Activated naive CD8-positive, alpha-beta T cell treated with anti-CD3 and anti-CD28 coated beads for 36 hours (primary cell): ENCODE data around the gene MRPS27. TPM values are rescaled to one million over a fixed set of nuclear protein-coding genes. Genes with fewer than 3 reads are reported as not detected.

Experiments used
- DNase-seq: peaks from one replicate; pipeline ENCODE4 v3.0.0; 2021
- H3K27ac Mint-ChIP-seq: one replicate; pipeline ENCODE4 v1.8.0; 2022; ENCODE audit warnings: mild to moderate bottlenecking, moderate library complexity, mixed read lengths
- H3K27me3 Mint-ChIP-seq: one replicate; pipeline ENCODE4 v1.8.0; 2022; ENCODE audit warnings: mild to moderate bottlenecking, mixed read lengths
- H3K36me3 Mint-ChIP-seq: one replicate; pipeline ENCODE4 v1.8.0; 2021; ENCODE audit warnings: mild to moderate bottlenecking, mixed read lengths
- H3K4me1 Mint-ChIP-seq: one replicate; pipeline ENCODE4 v1.8.0; 2021; ENCODE audit warnings: mixed read lengths
- H3K4me3 Mint-ChIP-seq: one replicate; pipeline ENCODE4 v1.8.0; 2022; ENCODE audit warnings: mild to moderate bottlenecking, moderate library complexity, mixed read lengths
- H3K9me3 Mint-ChIP-seq: one replicate; pipeline ENCODE4 v1.8.0; 2022; ENCODE audit warnings: mixed read lengths
- total RNA-seq, 2 experiments: library from RNA; stranded (reverse); gene quantifications; one replicate each; pipeline ENCODE4 v1.2.3, GENCODE V29; 2021

MRPS27 gene
- total RNA-seq, 2 experiments from 2014 or later, result 102 TPM

GRCh38 chr5:72224946-72225463, 95.0 kb downstream of the MRPS27 start:
- peaks cover 21% of the 10 kb centered on the region for H3K36me3 Mint-ChIP-seq
- no peaks in the 10 kb centered on the region for H3K4me1 Mint-ChIP-seq
- no peak overlapping the region for H3K4me3 Mint-ChIP-seq
- no peak for DNase-seq
- H3K27me3 Mint-ChIP-seq, result no peaks in the 10 kb centered on the region
- no peak overlapping the region for H3K27ac Mint-ChIP-seq
- H3K9me3 Mint-ChIP-seq, result no peaks in the 10 kb centered on the region

GRCh38 chr5:72223371-72223770, 96.7 kb downstream of the MRPS27 start:
- Mint-ChIP-seq H3K36me3 (peaks cover 32% of the 10 kb centered on the region), H3K4me3 (no peak overlapping the region), H3K4me1 (no peaks in the 10 kb centered on the region), H3K27me3 (no peaks in the 10 kb centered on the region), H3K27ac (no peak overlapping the region), H3K9me3 (no peaks in the 10 kb centered on the region)
- no peak for DNase-seq

- Mint-ChIP-seq H3K36me3 (peaks cover 37% of the 10 kb centered on the region), H3K4me1 (no peaks in the 10 kb centered on the region), H3K27ac (no peak overlapping the region), H3K27me3 (no peaks in the 10 kb centered on the region), H3K4me3 (no peak overlapping the region), H3K9me3 (no peaks in the 10 kb centered on the region)
- no peak for DNase-seq
These were observed 97.5 kb downstream of the MRPS27 start for GRCh38 chr5:72222521-72222920.

- no peaks in the 10 kb centered on the region for H3K4me1 Mint-ChIP-seq
- H3K27me3 Mint-ChIP-seq, result no peaks in the 10 kb centered on the region
- H3K36me3 Mint-ChIP-seq, result peaks cover 38% of the 10 kb centered on the region
- H3K27ac Mint-ChIP-seq, result no peak overlapping the region
- H3K4me3 Mint-ChIP-seq, result no peak overlapping the region
- DNase-seq, result no peak
- no peaks in the 10 kb centered on the region for H3K9me3 Mint-ChIP-seq
These were observed 98.5 kb downstream of the MRPS27 start for GRCh38 chr5:72221541-72221940.

- H3K9me3 Mint-ChIP-seq, result no peaks in the 10 kb centered on the region
- H3K27me3 Mint-ChIP-seq, result no peaks in the 10 kb centered on the region
- peaks cover 37% of the 10 kb centered on the region for H3K36me3 Mint-ChIP-seq
- no peak for DNase-seq
- no peak overlapping the region for H3K27ac Mint-ChIP-seq
- H3K4me1 Mint-ChIP-seq, result no peaks in the 10 kb centered on the region
- H3K4me3 Mint-ChIP-seq, result no peak overlapping the region
These were observed 98.9 kb downstream of the MRPS27 start for GRCh38 chr5:72221099-72221498.

- Mint-ChIP-seq H3K4me1 (peaks cover 2% of the 10 kb centered on the region), H3K27me3 (no peaks in the 10 kb centered on the region), H3K9me3 (no peaks in the 10 kb centered on the region), H3K36me3 (peaks cover 37% of the 10 kb centered on the region), H3K4me3 (no peak overlapping the region), H3K27ac (no peak overlapping the region)
- no peak for DNase-seq
These were observed 103.3 kb downstream of the MRPS27 start for GRCh38 chr5:72216756-72217155.

GRCh38 chr5:72214168-72214567, 105.9 kb downstream of the MRPS27 start:
- Mint-ChIP-seq H3K9me3 (no peaks in the 10 kb centered on the region), H3K27me3 (no peaks in the 10 kb centered on the region), H3K27ac (no peak overlapping the region), H3K36me3 (peaks cover 30% of the 10 kb centered on the region), H3K4me1 (peaks cover 2% of the 10 kb centered on the region), H3K4me3 (no peak overlapping the region)
- DNase-seq, result no peak

- Mint-ChIP-seq H3K4me3 (no peak overlapping the region), H3K9me3 (no peaks in the 10 kb centered on the region), H3K27me3 (no peaks in the 10 kb centered on the region), H3K27ac (no peak overlapping the region), H3K36me3 (peaks cover 29% of the 10 kb centered on the region), H3K4me1 (peaks cover 5% of the 10 kb centered on the region)
- no peak for DNase-seq
These were observed 106.6 kb downstream of the MRPS27 start for GRCh38 chr5:72213482-72213881.

GRCh38 chr5:72212171-72212570, 107.9 kb downstream of the MRPS27 start:
- DNase-seq, result no peak
- Mint-ChIP-seq H3K4me1 (peaks cover 9% of the 10 kb centered on the region), H3K27ac (no peak overlapping the region), H3K27me3 (no peaks in the 10 kb centered on the region), H3K9me3 (no peaks in the 10 kb centered on the region), H3K4me3 (no peak overlapping the region), H3K36me3 (peaks cover 20% of the 10 kb centered on the region)

GRCh38 chr5:72210888-72211678, 109.0 kb downstream of the MRPS27 start:
- H3K27ac Mint-ChIP-seq, result no peak overlapping the region

GRCh38 chr5:72209147-72210115, 110.6 kb downstream of the MRPS27 start:
- DNase-seq, result no peak
- no peak overlapping the region for H3K4me3 Mint-ChIP-seq
- H3K36me3 Mint-ChIP-seq, result peaks cover 18% of the 10 kb centered on the region
- no peaks in the 10 kb centered on the region for H3K9me3 Mint-ChIP-seq
- H3K27ac Mint-ChIP-seq, result no peak overlapping the region
- peaks cover 9% of the 10 kb centered on the region for H3K4me1 Mint-ChIP-seq
- no peaks in the 10 kb centered on the region for H3K27me3 Mint-ChIP-seq

More at GRCh38 chr5:72210888-72211678, 109.0 kb downstream of the MRPS27 start:
- DNase-seq, result no peak
- H3K27me3 Mint-ChIP-seq, result no peaks in the 10 kb centered on the region
- peaks cover 19% of the 10 kb centered on the region for H3K36me3 Mint-ChIP-seq
- H3K4me3 Mint-ChIP-seq, result no peak overlapping the region
- peaks cover 9% of the 10 kb centered on the region for H3K4me1 Mint-ChIP-seq
- no peaks in the 10 kb centered on the region for H3K9me3 Mint-ChIP-seq

GRCh38 chr5:72208324-72208926, 111.6 kb downstream of the MRPS27 start:
- no peak overlapping the region for H3K4me3 Mint-ChIP-seq

GRCh38 chr5:72206994-72207393, 113.0 kb downstream of the MRPS27 start:
- H3K36me3 Mint-ChIP-seq, result peaks cover 15% of the 10 kb centered on the region
- H3K4me3 Mint-ChIP-seq, result no peak overlapping the region
- no peak overlapping the region for H3K27ac Mint-ChIP-seq
- H3K4me1 Mint-ChIP-seq, result peaks cover 7% of the 10 kb centered on the region
- H3K27me3 Mint-ChIP-seq, result no peaks in the 10 kb centered on the region
- no peak for DNase-seq
- no peaks in the 10 kb centered on the region for H3K9me3 Mint-ChIP-seq

More at GRCh38 chr5:72208324-72208926, 111.6 kb downstream of the MRPS27 start:
- DNase-seq, result no peak
- Mint-ChIP-seq H3K4me1 (peaks cover 7% of the 10 kb centered on the region), H3K27me3 (no peaks in the 10 kb centered on the region), H3K27ac (no peak overlapping the region), H3K36me3 (peaks cover 15% of the 10 kb centered on the region), H3K9me3 (no peaks in the 10 kb centered on the region)

- Mint-ChIP-seq H3K9me3 (no peaks in the 10 kb centered on the region), H3K4me3 (no peak overlapping the region), H3K27me3 (no peaks in the 10 kb centered on the region), H3K27ac (no peak overlapping the region), H3K4me1 (peaks cover 7% of the 10 kb centered on the region), H3K36me3 (peaks cover 13% of the 10 kb centered on the region)
- no peak for DNase-seq
These were observed 113.9 kb downstream of the MRPS27 start for GRCh38 chr5:72206160-72206559.
